Body of pancreas (tissue), 4 donors: ENCODE data around the gene MRPL4.

ENCODE experiments used
- POLR2A ChIP-seq, 3 donors: fragments of 450-650 bp; IDR thresholded peaks; one replicate each; pipeline ENCODE4 v1.6.1; 2016; ENCODE audit warnings: antibody characterized with exemption in 3 of 3, mild to moderate bottlenecking in 2 of 3
- TF ChIP-seq, protein P1 (sequence below), 7 experiments: fragments of 450-650 bp in 4 of 7; fragments of 200-600 bp in 3 of 7; sonication (generic) in 3 of 7; IDR thresholded peaks; one replicate each; pipeline ENCODE4 v1.5.1; 2016 to 2019; ENCODE audit warnings: antibody characterized with exemption in 7 of 7

DNA sequence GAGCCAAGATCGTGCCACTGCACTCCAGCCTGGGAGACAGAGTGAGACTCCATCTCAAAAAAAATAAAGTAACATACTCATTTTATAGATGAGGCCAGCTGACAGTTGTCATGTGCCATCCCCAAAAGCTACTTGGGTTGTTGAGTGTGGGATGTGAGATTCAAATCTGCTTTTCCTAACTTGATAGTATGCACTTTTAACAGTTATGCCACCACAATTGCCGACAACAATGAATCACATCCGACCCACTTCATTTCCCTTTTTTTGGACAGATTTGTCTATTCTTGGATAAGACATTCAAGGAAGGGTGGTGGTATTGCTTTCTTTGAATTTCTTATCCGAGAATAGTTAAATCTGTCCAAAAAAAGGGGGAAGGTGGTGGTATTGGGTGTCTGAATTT, 41.0 kb upstream of the MRPL4 start:
- TF ChIP-seq, protein P1, sequence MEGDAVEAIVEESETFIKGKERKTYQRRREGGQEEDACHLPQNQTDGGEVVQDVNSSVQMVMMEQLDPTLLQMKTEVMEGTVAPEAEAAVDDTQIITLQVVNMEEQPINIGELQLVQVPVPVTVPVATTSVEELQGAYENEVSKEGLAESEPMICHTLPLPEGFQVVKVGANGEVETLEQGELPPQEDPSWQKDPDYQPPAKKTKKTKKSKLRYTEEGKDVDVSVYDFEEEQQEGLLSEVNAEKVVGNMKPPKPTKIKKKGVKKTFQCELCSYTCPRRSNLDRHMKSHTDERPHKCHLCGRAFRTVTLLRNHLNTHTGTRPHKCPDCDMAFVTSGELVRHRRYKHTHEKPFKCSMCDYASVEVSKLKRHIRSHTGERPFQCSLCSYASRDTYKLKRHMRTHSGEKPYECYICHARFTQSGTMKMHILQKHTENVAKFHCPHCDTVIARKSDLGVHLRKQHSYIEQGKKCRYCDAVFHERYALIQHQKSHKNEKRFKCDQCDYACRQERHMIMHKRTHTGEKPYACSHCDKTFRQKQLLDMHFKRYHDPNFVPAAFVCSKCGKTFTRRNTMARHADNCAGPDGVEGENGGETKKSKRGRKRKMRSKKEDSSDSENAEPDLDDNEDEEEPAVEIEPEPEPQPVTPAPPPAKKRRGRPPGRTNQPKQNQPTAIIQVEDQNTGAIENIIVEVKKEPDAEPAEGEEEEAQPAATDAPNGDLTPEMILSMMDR (IDR thresholded peaks at IDR 0.05): no peak
- no peak for TF ChIP-seq POLR2A (IDR thresholded peaks at IDR 0.05)
